SW 1271 (cell line): ENCODE results near the gene HBZ.
A peak's percentile ranks its signal among the peaks of the same experiment; 100 is the strongest.
"Not testable (repeated sequence)": the region's sequence is repeated elsewhere in the genome, so short reads cannot be mapped to it uniquely, and the experiment has no call there.

ENCODE experiments used
- DNase-seq, 2 experiments: peaks; one replicate each; lab custom pipeline; 2025; lab: John Stamatoyannopoulos, UW

HBZ gene

DNA sequence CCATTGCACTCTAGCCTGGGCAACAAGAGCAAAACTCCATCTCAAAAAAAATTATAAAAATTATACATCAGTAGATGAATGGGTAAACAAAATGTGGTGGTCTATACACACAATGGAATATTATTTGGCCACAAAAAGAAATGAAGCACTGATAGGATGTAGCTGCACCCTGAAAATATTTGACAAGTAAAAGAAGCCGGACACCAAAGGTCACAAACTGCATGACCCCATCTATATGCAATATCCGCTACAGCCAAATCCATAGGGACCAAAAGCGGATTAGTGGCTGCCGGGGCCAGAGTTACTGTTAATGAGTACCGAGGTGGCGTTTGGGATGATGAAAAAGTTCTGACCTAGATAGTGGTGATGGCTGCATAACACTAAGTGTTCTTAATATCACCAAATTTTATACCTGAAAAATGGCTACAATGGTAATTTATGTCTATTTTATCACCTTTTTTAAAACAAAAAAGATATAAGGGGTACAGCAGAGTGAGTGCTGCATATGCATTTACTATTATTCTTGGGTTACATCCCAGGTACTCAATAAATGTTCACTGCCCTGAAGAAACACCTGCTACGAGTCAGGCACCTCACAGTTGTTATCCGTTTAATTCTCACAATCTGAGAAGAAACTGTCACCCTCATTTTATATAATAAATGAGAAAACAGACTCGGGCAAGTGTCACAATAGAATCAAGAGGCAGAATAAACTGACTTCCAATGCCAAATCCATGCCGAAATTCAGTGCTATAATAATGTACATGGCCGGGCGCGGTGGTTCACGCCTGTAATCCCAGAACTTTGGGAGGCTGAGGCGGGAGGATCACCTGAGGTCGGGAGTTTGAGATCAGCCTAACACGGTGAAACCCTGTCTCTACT is 27.0 kb downstream of the HBZ start:
- DNase-seq = no peak

DNA sequence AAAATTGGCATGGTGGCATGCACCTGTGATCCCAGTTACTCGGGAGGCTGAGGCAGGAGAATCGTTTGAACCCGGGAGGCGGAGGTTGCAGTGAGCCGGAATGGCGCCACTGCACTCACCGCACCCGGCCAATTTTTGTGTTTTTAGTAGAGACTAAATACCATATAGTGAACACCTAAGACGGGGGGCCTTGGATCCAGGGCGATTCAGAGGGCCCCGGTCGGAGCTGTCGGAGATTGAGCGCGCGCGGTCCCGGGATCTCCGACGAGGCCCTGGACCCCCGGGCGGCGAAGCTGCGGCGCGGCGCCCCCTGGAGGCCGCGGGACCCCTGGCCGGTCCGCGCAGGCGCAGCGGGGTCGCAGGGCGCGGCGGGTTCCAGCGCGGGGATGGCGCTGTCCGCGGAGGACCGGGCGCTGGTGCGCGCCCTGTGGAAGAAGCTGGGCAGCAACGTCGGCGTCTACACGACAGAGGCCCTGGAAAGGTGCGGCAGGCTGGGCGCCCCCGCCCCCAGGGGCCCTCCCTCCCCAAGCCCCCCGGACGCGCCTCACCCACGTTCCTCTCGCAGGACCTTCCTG is 27.7 kb downstream of the HBZ start, which contains the start of gene HBQ1:
HBQ1 (plus strand) TSS at position 359 of the 575 bp plus-strand sequence; CDS start at position 387, 28 bp downstream.
- no peak for DNase-seq

DNA sequence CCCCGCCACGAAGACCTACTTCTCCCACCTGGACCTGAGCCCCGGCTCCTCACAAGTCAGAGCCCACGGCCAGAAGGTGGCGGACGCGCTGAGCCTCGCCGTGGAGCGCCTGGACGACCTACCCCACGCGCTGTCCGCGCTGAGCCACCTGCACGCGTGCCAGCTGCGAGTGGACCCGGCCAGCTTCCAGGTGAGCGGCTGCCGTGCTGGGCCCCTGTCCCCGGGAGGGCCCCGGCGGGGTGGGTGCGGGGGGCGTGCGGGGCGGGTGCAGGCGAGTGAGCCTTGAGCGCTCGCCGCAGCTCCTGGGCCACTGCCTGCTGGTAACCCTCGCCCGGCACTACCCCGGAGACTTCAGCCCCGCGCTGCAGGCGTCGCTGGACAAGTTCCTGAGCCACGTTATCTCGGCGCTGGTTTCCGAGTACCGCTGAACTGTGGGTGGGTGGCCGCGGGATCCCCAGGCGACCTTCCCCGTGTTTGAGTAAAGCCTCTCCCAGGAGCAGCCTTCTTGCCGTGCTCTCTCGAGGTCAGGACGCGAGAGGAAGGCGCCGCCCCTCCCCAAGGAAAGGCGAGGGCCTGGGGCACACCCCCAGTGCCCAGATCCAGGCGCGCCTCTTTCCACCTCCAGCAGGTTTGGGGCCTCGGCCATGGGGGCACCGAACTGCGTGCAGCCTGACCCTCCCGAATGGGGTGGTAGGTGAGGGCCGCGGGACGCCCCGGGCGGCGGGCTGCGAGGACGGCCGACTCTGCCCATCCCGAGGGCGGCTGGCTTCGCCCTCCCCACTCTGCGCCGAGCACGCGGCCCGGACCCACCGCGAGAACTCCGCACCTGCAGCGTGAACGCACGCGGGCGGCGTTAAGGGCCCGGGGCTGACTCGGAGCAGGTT is 28.5 kb downstream of the HBZ start:
- DNase-seq = peak; percentile 14 to 22

DNA sequence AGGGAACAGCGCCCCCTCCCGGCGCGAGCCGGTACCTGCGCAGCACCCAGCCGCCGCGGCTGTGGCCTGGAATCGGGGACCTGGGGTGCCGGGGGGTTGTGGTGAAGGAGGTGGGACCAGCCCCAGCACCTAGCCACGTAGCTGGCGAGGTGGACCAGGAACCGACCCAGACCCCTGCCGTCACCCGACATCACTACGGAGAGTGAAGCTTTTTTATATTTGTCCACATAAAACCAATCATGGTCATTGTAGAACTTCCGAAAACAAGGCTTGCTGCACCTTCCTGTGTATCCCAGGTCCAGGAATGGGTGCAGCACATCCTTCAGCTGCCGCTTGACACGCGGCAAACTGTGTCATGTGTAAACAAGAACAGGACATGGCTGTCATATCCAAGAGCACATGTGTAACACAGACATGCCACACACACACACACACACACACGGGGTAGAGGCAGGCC is 29.1 kb downstream of the HBZ start:
- no peak for DNase-seq

DNA sequence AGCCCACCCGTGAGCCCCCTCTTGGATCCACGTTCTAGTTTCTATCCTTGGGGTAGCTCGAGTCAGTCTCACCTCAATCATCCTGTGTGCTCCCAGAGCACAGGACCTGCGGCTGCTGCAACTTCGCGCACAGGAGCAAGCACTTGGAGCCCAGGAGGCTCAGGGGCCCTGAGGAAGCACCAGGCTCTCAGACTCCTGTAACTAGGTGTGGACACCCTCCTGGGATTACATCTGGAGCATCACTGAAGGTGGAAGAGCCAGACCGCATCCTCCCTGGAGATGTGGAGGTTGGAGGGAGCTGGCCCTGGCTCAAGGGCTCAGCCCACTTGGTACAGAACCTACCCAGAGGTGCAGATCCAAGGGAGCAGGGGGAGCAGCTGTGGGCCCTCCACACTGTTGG is 30.6 kb downstream of the HBZ start:
- no peak for DNase-seq

DNA sequence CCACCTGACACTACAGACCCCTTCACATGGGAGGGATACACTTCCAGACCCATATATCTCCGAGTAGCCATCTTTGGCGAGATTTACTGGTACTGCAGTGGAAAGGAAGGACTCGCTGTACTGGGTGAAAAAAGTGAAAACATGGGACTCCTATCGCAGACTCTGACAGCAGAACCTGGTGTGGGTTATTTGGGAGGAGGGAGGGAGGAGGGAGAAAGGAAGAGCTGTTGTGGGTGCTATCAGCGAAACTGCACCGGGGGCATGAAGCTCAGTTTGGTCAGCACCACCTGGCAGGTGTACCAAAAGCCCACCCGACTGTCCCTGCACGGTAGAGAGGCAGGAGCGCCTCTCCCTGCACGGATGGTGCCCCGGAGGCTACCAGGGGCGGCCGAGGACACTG is 32.8 kb downstream of the HBZ start:
- no peak for DNase-seq

DNA sequence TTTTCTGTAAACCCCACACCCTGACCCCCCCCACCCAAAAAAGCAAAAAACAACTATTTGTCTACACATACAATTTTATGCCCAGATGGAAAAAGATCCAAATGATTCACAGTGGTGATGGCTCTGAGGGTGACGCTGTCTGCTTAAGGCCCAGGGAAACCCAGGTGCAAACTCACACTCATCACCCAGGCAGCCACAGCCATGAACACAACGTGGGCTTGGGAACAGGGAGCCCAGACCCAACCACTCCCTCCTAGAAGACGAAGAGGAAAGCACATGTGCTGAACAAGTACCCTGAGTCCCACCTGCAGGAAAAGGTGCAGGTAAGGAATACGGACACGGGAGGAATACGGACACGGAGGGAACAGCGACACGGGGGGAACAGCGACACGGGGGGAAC is 33.2 kb downstream of the HBZ start:
- no peak for DNase-seq

DNA sequence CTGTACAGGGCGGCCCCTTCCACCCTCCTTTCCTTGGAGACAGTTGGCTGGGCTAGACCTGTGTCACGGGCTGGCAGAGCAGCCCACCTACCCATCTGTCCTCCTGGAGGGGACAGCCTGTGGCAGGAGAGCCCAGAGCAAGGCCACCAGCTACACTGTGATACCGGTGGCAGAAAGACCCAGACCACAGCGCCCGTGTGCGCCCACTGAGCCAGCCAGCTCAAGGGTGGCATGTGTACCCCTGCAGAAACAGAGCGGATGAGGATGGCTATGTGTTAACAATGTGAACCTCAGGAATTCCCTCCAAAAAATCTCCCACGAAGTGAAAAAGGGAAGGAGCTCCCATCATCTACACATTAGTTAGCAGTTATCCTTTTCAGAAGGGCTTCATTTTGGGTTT is 34.9 kb downstream of the HBZ start:
- no peak for DNase-seq

DNA sequence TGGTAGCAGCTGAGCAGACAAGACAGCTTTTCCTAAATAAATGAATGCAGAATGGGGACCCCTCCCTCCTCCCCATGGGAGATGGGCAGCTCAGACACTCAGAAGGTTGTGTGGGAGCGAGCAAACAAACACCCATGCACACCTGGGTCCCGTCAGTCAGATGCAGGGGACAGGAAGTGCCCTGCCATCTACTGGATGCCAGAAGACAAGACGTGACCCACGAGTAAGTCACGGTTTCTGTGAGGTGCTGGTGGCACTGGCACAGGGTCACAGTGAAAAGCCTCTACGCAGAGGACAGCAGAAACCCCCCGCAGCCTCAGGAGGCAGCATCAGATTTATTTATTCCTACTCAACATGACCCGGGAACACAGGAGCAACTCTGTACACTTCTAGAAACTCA is 36.2 kb downstream of the HBZ start:
- DNase-seq = no peak

DNA sequence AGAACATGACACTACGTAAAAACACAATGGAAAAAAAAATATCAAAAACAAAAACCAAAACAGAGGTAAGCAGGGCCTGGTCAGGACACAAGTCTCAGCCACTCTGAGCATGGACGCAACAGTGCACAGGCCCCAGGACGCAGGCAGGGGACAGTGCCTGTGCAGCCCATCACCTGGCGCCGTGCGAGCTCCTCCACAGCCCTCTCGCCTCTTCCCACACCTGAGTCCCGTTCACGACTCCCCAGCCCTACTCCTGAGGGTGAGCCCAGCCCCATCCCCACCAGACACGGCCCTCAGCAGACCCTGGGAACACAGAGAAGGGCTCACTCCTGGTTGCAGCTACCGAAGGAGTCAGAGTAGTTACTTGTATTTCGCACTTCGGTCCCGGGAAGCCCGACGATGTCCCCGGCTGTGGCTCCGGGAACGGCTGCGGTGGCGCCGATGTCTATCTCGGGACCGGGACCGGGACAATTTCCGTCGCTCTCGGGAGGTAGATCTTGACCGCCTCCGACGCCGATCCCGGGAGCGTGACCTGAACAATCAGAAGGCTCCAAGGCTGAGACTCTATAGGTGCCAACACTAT is 37.3 kb downstream of the HBZ start:
- DNase-seq = no peak

DNA sequence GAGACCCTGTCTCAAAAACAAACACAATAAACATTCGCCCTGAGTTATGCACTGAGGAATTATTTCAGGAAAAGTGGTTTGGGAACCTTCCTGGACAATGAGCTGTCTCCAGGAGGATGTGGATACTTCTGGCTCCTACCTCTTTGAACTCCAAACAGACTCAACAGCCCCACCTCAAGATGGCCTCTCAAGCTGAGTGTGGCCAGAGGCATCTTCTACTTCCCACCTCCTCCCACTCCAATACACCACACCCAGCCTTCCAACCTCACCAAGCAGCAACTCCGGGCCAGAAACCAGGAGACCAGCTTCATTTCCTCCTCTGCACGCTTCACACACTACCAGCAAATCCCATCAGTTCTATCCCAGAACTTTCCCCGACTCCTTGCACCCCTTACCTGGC is 39.4 kb downstream of the HBZ start:
- DNase-seq = no peak

DNA sequence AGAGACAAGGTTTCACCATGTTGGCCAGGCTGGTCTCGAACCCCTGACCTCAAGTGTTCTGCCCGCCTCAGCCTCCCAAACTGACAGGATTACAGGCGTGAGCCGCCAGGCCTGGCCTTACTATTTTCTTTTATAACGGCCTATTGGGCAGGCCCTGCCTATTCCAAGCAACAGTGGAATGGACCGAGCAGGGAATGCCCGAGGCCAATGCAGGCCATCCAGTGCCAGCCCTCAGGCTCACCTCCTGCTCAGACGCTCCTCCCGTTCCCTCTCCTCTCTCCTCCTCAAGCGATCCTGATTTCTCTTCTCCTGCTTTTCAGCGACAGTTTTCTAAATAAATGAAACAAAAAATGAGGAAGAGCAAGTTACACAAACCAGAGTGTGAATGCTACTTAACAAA is 40.2 kb downstream of the HBZ start:
- DNase-seq = no peak

DNA sequence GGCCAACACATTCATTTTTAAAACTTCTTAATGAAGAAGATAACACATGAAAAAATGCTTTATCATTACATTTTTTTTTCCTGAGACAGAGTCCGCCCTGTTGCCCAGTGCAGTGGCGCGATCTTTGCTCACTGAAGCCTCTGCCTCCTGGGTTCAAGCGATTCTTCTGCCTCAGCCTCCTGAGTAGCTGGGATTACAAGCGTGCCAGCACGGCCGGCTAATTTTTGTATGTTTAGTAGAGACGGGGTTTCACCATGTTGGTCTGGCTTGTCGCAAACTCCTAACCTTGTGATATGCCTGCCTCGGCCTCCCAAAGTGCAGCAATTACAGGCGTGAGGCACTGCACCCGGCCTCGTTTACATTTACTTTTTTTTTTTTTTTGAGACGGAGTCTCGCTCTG is 41.0 kb downstream of the HBZ start:
- no peak for DNase-seq

DNA sequence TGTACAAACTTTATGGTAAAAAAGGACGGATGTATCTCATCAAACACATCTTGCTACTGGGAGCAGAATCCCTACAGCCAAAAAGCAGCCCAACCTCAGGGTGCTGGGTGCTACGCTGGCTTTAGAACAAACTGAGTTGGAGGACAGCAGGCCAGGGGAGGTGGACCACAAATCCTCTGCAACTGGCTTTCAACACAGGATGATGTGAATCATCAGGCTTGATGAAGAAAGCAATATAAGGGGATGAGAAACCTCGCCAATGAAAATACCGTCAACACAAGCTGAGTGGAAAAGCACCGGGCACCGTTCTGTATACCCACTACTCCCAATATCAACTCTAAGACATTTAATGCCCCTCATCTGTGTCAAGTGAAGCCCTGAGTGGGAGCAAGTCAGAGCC is 42.1 kb downstream of the HBZ start:
- DNase-seq = no peak

DNA sequence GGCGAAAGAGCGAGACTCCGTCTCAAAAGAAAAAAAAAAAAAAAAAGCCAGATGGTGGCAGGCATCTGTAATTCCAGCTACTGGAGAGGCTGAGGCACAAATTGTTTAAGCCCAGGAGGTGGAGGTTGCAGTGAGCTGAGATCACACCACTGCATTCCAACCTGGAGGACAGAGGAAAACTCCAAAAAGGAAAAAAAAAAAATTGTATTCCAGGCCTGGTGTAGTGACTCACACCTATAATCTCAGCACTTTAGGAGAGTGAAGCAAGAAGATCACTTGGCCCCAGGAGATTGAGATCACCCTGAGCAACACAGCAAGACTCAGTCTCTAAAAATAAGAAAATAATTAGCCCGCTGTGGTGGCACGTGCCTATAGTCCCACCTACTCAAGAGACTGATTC is 47.9 kb downstream of the HBZ start:
- DNase-seq = no peak

DNA sequence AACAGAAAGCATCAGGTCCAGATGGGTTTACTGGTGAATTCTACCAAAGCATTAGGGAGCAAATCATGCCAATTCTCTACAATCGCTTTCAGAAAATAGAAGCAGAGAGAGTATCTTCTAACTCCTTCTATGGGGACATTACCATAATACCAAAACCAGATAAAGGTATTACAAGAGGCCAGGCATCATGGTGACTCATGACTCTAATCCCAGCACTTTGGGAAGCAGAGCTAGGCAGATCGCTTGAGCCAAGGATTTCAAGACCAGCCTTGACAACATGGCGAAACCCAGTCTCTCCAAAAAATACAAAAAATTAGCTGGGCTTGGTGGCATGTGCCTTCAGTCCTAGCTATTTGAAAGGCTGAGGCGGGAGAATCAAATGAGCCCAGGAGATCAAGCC is 50.8 kb downstream of the HBZ start:
- no peak for DNase-seq

DNA sequence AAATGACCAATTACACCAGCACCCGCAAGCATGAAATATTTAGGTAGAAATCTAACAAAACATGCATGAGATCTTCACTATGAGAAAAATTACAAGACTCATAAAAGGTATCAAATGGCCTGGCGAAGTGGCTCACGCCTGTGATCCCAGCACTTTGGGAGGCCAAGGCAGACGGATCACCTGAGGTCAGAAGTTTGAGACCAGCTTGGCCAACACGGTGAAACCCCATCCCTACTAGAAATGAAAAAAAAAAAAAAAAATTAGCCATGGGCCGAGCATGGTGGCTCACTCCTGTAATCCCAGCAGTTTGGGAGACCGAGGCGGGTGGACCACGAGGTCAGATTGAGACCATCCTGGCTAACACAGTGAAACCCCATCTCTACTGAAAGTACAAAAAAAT is 51.6 kb downstream of the HBZ start:
- DNase-seq = not testable (repeated sequence)
